ENCODE measurements around the gene MCRIP2.

- TF ChIP-seq, protein P1, sequence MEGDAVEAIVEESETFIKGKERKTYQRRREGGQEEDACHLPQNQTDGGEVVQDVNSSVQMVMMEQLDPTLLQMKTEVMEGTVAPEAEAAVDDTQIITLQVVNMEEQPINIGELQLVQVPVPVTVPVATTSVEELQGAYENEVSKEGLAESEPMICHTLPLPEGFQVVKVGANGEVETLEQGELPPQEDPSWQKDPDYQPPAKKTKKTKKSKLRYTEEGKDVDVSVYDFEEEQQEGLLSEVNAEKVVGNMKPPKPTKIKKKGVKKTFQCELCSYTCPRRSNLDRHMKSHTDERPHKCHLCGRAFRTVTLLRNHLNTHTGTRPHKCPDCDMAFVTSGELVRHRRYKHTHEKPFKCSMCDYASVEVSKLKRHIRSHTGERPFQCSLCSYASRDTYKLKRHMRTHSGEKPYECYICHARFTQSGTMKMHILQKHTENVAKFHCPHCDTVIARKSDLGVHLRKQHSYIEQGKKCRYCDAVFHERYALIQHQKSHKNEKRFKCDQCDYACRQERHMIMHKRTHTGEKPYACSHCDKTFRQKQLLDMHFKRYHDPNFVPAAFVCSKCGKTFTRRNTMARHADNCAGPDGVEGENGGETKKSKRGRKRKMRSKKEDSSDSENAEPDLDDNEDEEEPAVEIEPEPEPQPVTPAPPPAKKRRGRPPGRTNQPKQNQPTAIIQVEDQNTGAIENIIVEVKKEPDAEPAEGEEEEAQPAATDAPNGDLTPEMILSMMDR (IDR thresholded peaks at IDR 0.05) = no peak
- TF ChIP-seq POLR2A (IDR thresholded peaks at IDR 0.05) = no peak
Observed at GRCh38 chr16:687499-687898, 45.9 kb downstream of the MCRIP2 start.

Data from right lobe of liver (tissue), 4 donors.